HepG2 (cell line): ENCODE measurements around the gene SYT10. TPM values are rescaled to one million over a fixed set of nuclear protein-coding genes. Genes with fewer than 3 reads are reported as not detected.

Experiments used
- ATAC-seq: fragments of 200-7000 bp; cut with Tn5 transposase; 3 replicates; pipeline ENCODE4 v1.9.1; 2020; ENCODE audit warnings: mild to moderate bottlenecking, moderate library complexity
- BruUV-seq: library from RNA; stranded (reverse); fragments of 400-500 nt; replicated peaks from 2 replicates; lab custom pipeline; 2021; lab: Mats Ljungman, UMichigan
- CTCF ChIA-PET: fragments of 300-600 bp; formaldehyde crosslinking; extraction: SDS; loops from one replicate; lab custom pipeline; 2021; ENCODE audit warnings: low total read pairs, inconsistent platforms, low intra/inter-chr PET ratio; lab: Yijun Ruan, JAX
- POLR2A ChIA-PET: fragments of 350-600 bp; sonication (Branson Sonifier 250); formaldehyde crosslinking; loops from one replicate; lab custom pipeline; 2020; ENCODE audit warnings: antibody characterized with exemption, inconsistent platforms; lab: Yijun Ruan, JAX
- DNase-seq: peaks from one replicate; pipeline ENCODE4 v3.0.0-alpha.2; 2015; ENCODE audit warnings: low spot score
- FAIRE-seq: peaks from 3 replicates; lab custom pipeline; 2011; peaks lifted over from hg19 to GRCh38; lab: Jason Lieb, UNC
- H2AFZ ChIP-seq: one replicate; pipeline ENCODE4 v1.6.1; 2011; ENCODE audit warnings: low read length, inconsistent platforms
- H3K27ac ChIP-seq: fragments of 300-600 bp; 3 replicates; pipeline ENCODE4 v1.8.0; 2011; ENCODE audit warnings: mixed run types, mild to moderate bottlenecking, mixed read lengths, low read length, inconsistent platforms; ENCODE audit not compliant: insufficient read depth; ENCODE audit errors: extremely low read length
- H3K27me3 ChIP-seq, 2 experiments: fragments of 200-600 bp in 1 of 2; 2 replicates in 1 of 2; 3 replicates in 1 of 2; pipeline versions ENCODE4 v1.6.0 to v1.8.0; 2011; ENCODE audit warnings: low read length in 2 of 2, mild to moderate bottlenecking in 2 of 2, moderate library complexity in 2 of 2, inconsistent platforms in 1 of 2; ENCODE audit not compliant: insufficient read depth in 2 of 2, control insufficient read depth in 1 of 2
- H3K36me3 ChIP-seq, 2 experiments: fragments of 200-600 bp in 1 of 2; replicated peaks in 1 of 2; 2 replicates in 1 of 2; 3 replicates in 1 of 2; pipeline versions ENCODE4 v1.5.1 to v1.8.0; 2011; ENCODE audit warnings: low read length in 2 of 2, inconsistent platforms in 1 of 2; ENCODE audit not compliant: insufficient read depth in 2 of 2, control insufficient read depth in 1 of 2
- H3K4me1 ChIP-seq: 2 replicates; pipeline ENCODE4 v1.5.1; 2012; ENCODE audit warnings: low read length, inconsistent platforms; ENCODE audit not compliant: insufficient read depth
- H3K4me2 ChIP-seq: 2 replicates; pipeline ENCODE4 v1.6.0; 2011; ENCODE audit warnings: low read depth, low read length, inconsistent platforms
- H3K4me3 ChIP-seq, 3 experiments: fragments of 200-600 bp in 1 of 3; sonication (generic), shearing (Covaris generic) in 1 of 3; replicated peaks in 1 of 3; 2 replicates each; pipeline ENCODE4 v1.5.1; 2011 to 2016; ENCODE audit warnings: low read length in 3 of 3, inconsistent platforms in 2 of 3, low read depth in 2 of 3, mild to moderate bottlenecking in 2 of 3, control low read depth in 1 of 3, mixed read lengths in 1 of 3; ENCODE audit not compliant: insufficient read depth in 1 of 3
- H3K79me2 ChIP-seq: one replicate; pipeline ENCODE4 v1.6.1; 2011; ENCODE audit warnings: low read length, inconsistent platforms; ENCODE audit not compliant: insufficient read depth
- H3K9ac ChIP-seq: 2 replicates; pipeline ENCODE4 v1.6.0; 2011; ENCODE audit warnings: mild to moderate bottlenecking, low read depth, low read length, inconsistent platforms; ENCODE audit not compliant: insufficient read depth
- H3K9me3 ChIP-seq: 2 replicates; pipeline ENCODE4 v1.5.1; 2012; ENCODE audit warnings: mild to moderate bottlenecking, low read length
- H4K20me1 ChIP-seq: 2 replicates; pipeline ENCODE4 v1.6.0; 2011; ENCODE audit warnings: inconsistent platforms, mild to moderate bottlenecking, low read length, moderate library complexity; ENCODE audit not compliant: insufficient read depth
- ARNT2 ChIP-seq: sonication (generic); formaldehyde crosslinking; IDR thresholded peaks from 2 replicates; pipeline ENCODE4 v1.8.0; 2022; ENCODE audit warnings: mild to moderate bottlenecking, low read depth, missing genetic modification reagents, moderate library complexity
- HNRNPH1 ChIP-seq: fragments of 200-400 bp; formaldehyde crosslinking; optimal IDR thresholded peaks from 2 replicates; pipeline ENCODE3; 2017; ENCODE audit warnings: mild to moderate bottlenecking, low read depth, low read length
- SRF ChIP-seq: IDR thresholded peaks from 2 replicates; pipeline ENCODE4 v1.6.1; 2011; ENCODE audit warnings: mild to moderate bottlenecking, low read depth, low read length, moderate library complexity
- YY1 ChIP-seq: IDR thresholded peaks from 2 replicates; pipeline ENCODE4 v1.6.1; 2011; ENCODE audit warnings: low read length, low read depth, moderate library complexity, mild to moderate bottlenecking; ENCODE audit not compliant: insufficient read depth, insufficient replicate concordance
- ZNF101 ChIP-seq: sonication (generic); formaldehyde crosslinking; IDR thresholded peaks from 2 replicates; pipeline ENCODE4 v1.4.0; 2020; ENCODE audit warnings: mild to moderate bottlenecking, low read depth, missing genetic modification reagents, borderline replicate concordance
- ZNF234 ChIP-seq: sonication (generic); formaldehyde crosslinking; conservative IDR thresholded peaks from 2 replicates; pipeline ENCODE4 v1.5.1; 2020; ENCODE audit warnings: mild to moderate bottlenecking, missing genetic modification reagents
- ZNF292 ChIP-seq: sonication (generic); formaldehyde crosslinking; IDR thresholded peaks from 2 replicates; pipeline ENCODE4 v1.8.1; 2022; ENCODE audit warnings: mild to moderate bottlenecking, low read depth, missing genetic modification reagents, borderline replicate concordance
- ZNF543 ChIP-seq: sonication (generic); formaldehyde crosslinking; IDR thresholded peaks from 2 replicates; pipeline ENCODE4 v1.4.0; 2020; ENCODE audit warnings: mild to moderate bottlenecking, missing genetic modification reagents
- WGBS: methylation state at CpG from one replicate; pipeline ENCODE4 v1.1.6; 2017; ENCODE audit warnings: low lambda C conversion rate; 5-methylcytosine and 5-hydroxymethylcytosine counted together
- in situ Hi-C: cut with HindIII; loops from 2 replicates; pipeline ENCODE4 v1.10.0; 2017; ENCODE audit warnings: low pct_unique_long_range_greater_than_20kb; ENCODE audit not compliant: extremely low pct_ligation_motif_present
- intact Hi-C: fragments of 100-400 bp; cut with micrococcal nuclease; formaldehyde crosslinking; loops from one replicate; pipeline ENCODE4 v1.10.0; 2022; ENCODE audit not compliant: unreplicated experiment
- polyA plus RNA-seq, 8 experiments: library from polyadenylated mRNA; depleted of rRNA in 3 of 8; stranded (reverse) in 7 of 8; unstranded in 1 of 8; fragments of >200 nt; fragmentation: Illumina TruSeq in 4 of 8; extraction: Trizol in 4 of 8; gene quantifications; 2 replicates each; pipeline versions ENCODE4 v1.2.1 to v1.2.3, GENCODE V29; 2011 to 2016; ENCODE audit warnings: low read depth in 4 of 8, missing spikeins in 1 of 8, mixed read lengths in 1 of 8; ENCODE audit not compliant: insufficient read depth in 1 of 8
- total RNA-seq, 5 experiments: library from RNA; depleted of rRNA; stranded (reverse); fragments of >200 nt; fragmentation: Illumina TruSeq; extraction: Trizol; gene quantifications; 2 replicates each; pipeline ENCODE4 v1.2.3, GENCODE V29; 2016; ENCODE audit warnings: low read depth in 1 of 5
- TF ChIP-seq, protein P1 (sequence below): sonication (generic); formaldehyde crosslinking; IDR thresholded peaks from 2 replicates; pipeline ENCODE4 v1.4.0; 2020; ENCODE audit warnings: missing genetic modification reagents
- TF ChIP-seq, protein P2 (sequence below): sonication (generic); formaldehyde crosslinking; IDR thresholded peaks from 2 replicates; pipeline ENCODE4 v1.4.0; 2020; ENCODE audit warnings: missing genetic modification reagents
- TF ChIP-seq, protein P3 (sequence below): sonication (generic); formaldehyde crosslinking; IDR thresholded peaks from 2 replicates; pipeline ENCODE4 v1.4.0; 2020; ENCODE audit warnings: low read depth, missing genetic modification reagents

The SYT10 gene
- total and polyA plus RNA-seq, 2 of the 13 experiments (the other 11 are each of a cell fraction or from before 2014, with no cell fraction given): not detected

DNA sequence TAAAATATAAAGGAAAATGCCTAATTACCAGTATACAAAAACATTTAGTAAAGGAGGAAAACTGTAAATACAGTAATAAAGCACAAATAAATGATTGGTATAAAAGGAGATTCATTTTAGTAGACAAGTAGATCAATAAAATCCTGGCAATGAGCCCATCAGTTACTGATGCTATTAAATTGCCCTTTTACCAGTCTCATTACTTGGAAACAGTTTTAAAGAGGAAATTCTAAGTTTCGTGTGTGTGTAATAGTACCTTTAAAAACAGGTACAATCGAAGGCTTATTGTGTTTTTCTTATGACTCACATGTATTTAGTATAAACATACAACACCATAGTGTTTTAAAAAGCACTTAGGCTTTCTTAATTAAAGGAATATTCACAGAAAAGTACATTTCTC is 46.4 kb upstream of the SYT10 start:
- H3K4me1 ChIP-seq: no peaks in the 10 kb centered on the region
- H3K4me2 ChIP-seq: no peak overlapping the region
- no TSS peak for BruUV-seq
- in situ Hi-C loops: no loop called here
- intact Hi-C loops: no loop called here
- 6% methylated on average over 2 of the region's 2 CpGs for WGBS
- FAIRE-seq (no peak), DNase-seq (no peak), ATAC-seq (no peak)
- ChIA-PET POLR2A (no interaction called here), CTCF (no interaction called here)
- no peak overlapping the region for H3K4me3 ChIP-seq
- TF ChIP-seq, protein P1, sequence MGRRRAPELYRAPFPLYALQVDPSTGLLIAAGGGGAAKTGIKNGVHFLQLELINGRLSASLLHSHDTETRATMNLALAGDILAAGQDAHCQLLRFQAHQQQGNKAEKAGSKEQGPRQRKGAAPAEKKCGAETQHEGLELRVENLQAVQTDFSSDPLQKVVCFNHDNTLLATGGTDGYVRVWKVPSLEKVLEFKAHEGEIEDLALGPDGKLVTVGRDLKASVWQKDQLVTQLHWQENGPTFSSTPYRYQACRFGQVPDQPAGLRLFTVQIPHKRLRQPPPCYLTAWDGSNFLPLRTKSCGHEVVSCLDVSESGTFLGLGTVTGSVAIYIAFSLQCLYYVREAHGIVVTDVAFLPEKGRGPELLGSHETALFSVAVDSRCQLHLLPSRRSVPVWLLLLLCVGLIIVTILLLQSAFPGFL (CRISPR knock-in tag): no peak
- TF ChIP-seq YY1 (no peak), SRF (no peak), ZNF234 (CRISPR knock-in tag) (no peak), ZNF543 (CRISPR knock-in tag) (no peak), ARNT2 (CRISPR knock-in tag) (no peak), HNRNPH1 (no peak), ZNF292 (no peak), ZNF101 (CRISPR knock-in tag) (no peak)
- TF ChIP-seq, protein P2, sequence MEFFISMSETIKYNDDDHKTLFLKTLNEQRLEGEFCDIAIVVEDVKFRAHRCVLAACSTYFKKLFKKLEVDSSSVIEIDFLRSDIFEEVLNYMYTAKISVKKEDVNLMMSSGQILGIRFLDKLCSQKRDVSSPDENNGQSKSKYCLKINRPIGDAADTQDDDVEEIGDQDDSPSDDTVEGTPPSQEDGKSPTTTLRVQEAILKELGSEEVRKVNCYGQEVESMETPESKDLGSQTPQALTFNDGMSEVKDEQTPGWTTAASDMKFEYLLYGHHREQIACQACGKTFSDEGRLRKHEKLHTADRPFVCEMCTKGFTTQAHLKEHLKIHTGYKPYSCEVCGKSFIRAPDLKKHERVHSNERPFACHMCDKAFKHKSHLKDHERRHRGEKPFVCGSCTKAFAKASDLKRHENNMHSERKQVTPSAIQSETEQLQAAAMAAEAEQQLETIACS (CRISPR knock-in tag): no peak
- TF ChIP-seq, protein P3, sequence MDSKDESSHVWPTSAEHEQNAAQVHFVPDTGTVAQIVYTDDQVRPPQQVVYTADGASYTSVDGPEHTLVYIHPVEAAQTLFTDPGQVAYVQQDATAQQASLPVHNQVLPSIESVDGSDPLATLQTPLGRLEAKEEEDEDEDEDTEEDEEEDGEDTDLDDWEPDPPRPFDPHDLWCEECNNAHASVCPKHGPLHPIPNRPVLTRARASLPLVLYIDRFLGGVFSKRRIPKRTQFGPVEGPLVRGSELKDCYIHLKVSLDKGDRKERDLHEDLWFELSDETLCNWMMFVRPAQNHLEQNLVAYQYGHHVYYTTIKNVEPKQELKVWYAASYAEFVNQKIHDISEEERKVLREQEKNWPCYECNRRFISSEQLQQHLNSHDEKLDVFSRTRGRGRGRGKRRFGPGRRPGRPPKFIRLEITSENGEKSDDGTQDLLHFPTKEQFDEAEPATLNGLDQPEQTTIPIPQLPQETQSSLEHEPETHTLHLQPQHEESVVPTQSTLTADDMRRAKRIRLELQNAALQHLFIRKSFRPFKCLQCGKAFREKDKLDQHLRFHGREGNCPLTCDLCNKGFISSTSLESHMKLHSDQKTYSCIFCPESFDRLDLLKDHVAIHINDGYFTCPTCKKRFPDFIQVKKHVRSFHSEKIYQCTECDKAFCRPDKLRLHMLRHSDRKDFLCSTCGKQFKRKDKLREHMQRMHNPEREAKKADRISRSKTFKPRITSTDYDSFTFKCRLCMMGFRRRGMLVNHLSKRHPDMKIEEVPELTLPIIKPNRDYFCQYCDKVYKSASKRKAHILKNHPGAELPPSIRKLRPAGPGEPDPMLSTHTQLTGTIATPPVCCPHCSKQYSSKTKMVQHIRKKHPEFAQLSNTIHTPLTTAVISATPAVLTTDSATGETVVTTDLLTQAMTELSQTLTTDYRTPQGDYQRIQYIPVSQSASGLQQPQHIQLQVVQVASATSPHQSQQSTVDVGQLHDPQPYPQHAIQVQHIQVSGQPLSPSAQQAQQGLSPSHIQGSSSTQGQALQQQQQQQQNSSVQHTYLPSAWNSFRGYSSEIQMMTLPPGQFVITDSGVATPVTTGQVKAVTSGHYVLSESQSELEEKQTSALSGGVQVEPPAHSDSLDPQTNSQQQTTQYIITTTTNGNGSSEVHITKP (CRISPR knock-in tag): no peak
- H3K27ac ChIP-seq: no peak overlapping the region
- no peaks in the 10 kb centered on the region for H4K20me1 ChIP-seq
- H3K9me3 ChIP-seq: no peaks in the 10 kb centered on the region
- H3K27me3 ChIP-seq: no peaks in the 10 kb centered on the region
- H3K79me2 ChIP-seq: no peaks in the 10 kb centered on the region
- H3K9ac ChIP-seq: no peak overlapping the region
- H3K36me3 ChIP-seq: no peaks in the 10 kb centered on the region
- no peak overlapping the region for H2AFZ ChIP-seq
